A549 treated with CORT108297 at 1 μM for 4 hours (cell line): ENCODE measurements around the gene PNMA6F. TPM values are rescaled to one million over a fixed set of nuclear protein-coding genes. Genes with fewer than 3 reads are reported as not detected.

Experiments
- total RNA-seq: library from RNA; stranded (reverse); fragments of 200-300 nt; extraction: Qiagen RNA extraction; gene quantifications from 5 replicates; pipeline ENCODE4 v1.2.3, GENCODE V29; 2022

The PNMA6F gene
- total RNA-seq, result not detected in 5 replicates

GRCh38 chrX:153321381-153322124, at the start of gene PNMA6F:
Gene PNMA6F, minus strand, starts transcription at chrX:153321767. Its CDS starts 1,093 bp downstream, at chrX:153320674.

GRCh38 chrX:153333821-153334653, 12.5 kb upstream of the PNMA6F start, which contains the start of gene ZNF275:
Gene ZNF275, plus strand, starts transcription at chrX:153334153. Its CDS starts 2,527 bp downstream, at chrX:153336680.

Other genes starting within 250 kb of the PNMA6F start
- gene PNMA6A, start 249.3 kb downstream of the PNMA6F start, total RNA-seq, result 3.6 to 5.8 TPM (median 5.1 TPM) in 5 replicates
- 0.09 to 0.21 TPM (median 0.14 TPM) in 5 replicates for gene MAGEA1, start 142.5 kb downstream of the PNMA6F start, total RNA-seq
- gene ZNF275, start 12.4 kb upstream of the PNMA6F start, total RNA-seq, result 4.9 to 5.7 TPM (median 5.1 TPM) in 5 replicates
- 0.03 to 0.05 TPM (median 0.03 TPM) in 3 of 5 replicates, not detected in the others for gene PNMA6E, start 79.6 kb upstream of the PNMA6F start, total RNA-seq
- 0.35 to 0.65 TPM (median 0.60 TPM) in 5 replicates for gene ZFP92, start 89.7 kb upstream of the PNMA6F start, total RNA-seq
- 1.0 to 1.8 TPM (median 1.7 TPM) in 5 replicates for gene TREX2, start 124.3 kb upstream of the PNMA6F start, total RNA-seq
- 56.8 to 65.7 TPM (median 59.8 TPM) in 5 replicates for gene HAUS7, start 148.8 kb upstream of the PNMA6F start, total RNA-seq
- gene BGN, start 173.2 kb upstream of the PNMA6F start, total RNA-seq, result not detected in 5 replicates
- gene ATP2B3, start 195.9 kb upstream of the PNMA6F start, total RNA-seq, result 0.05 to 0.25 TPM (median 0.17 TPM) in 5 replicates